Subcutaneous adipose tissue (tissue), 4 donors: ENCODE results near the gene BACH1. TPM values are rescaled to one million over a fixed set of nuclear protein-coding genes. Genes with fewer than 3 reads are reported as not detected.

Source experiments
- total RNA-seq, 4 donors: library from RNA; depleted of rRNA; stranded (reverse); fragments of >200 nt; gene quantifications; one replicate each; pipeline ENCODE4 v1.1.0, GENCODE V29; 2016
- TF ChIP-seq, protein P1 (sequence below): fragments of 450-650 bp; IDR thresholded peaks from one replicate; pipeline ENCODE4 v1.5.1; 2016; ENCODE audit warnings: low read depth, mild to moderate bottlenecking, control low read depth, antibody characterized with exemption, moderate library complexity

Gene BACH1
- total RNA-seq, 4 donors from 2014 or later, result 30.9 to 60.3 (median 45.5) TPM

DNA sequence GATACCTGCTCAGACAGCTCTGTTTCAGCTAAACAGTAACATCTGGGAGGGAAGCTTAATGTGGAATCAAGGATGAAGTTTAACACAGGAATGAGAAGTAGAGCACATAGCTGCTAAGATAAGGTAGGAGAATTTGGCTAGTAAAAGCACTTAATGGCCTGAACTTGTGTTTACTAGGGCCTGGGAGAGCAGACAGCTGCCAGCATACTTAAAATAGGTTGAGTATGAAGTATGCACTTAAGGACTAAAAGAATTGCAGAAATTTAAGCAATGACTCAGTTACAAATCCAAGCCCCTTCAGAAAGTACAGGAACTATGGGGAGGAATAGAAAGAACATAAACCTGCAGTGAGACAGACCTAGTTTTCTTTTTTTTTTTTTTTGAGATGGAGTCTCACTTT is 53.0 kb downstream of the BACH1 start:
- TF ChIP-seq, protein P1, sequence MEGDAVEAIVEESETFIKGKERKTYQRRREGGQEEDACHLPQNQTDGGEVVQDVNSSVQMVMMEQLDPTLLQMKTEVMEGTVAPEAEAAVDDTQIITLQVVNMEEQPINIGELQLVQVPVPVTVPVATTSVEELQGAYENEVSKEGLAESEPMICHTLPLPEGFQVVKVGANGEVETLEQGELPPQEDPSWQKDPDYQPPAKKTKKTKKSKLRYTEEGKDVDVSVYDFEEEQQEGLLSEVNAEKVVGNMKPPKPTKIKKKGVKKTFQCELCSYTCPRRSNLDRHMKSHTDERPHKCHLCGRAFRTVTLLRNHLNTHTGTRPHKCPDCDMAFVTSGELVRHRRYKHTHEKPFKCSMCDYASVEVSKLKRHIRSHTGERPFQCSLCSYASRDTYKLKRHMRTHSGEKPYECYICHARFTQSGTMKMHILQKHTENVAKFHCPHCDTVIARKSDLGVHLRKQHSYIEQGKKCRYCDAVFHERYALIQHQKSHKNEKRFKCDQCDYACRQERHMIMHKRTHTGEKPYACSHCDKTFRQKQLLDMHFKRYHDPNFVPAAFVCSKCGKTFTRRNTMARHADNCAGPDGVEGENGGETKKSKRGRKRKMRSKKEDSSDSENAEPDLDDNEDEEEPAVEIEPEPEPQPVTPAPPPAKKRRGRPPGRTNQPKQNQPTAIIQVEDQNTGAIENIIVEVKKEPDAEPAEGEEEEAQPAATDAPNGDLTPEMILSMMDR, result no peak

DNA sequence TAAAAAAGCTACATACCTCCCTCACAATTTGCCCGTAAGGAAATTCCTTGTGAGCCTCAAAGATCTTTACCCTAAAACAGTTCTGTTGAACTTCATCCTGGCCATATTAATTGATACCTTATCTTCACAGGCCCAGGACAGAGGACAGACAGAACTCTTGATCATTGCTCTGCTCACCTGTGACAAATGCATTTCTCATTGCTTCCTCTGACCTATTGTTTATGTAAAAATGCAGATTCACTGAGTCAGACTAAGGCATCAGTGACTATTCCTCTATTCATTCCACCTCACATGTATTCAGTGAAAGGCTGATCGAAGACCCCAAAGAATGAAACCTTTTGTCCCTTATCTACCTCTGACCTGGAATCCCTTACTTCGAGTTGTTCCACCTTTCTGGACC is 61.0 kb downstream of the BACH1 start:
- TF ChIP-seq, protein P1, result no peak

DNA sequence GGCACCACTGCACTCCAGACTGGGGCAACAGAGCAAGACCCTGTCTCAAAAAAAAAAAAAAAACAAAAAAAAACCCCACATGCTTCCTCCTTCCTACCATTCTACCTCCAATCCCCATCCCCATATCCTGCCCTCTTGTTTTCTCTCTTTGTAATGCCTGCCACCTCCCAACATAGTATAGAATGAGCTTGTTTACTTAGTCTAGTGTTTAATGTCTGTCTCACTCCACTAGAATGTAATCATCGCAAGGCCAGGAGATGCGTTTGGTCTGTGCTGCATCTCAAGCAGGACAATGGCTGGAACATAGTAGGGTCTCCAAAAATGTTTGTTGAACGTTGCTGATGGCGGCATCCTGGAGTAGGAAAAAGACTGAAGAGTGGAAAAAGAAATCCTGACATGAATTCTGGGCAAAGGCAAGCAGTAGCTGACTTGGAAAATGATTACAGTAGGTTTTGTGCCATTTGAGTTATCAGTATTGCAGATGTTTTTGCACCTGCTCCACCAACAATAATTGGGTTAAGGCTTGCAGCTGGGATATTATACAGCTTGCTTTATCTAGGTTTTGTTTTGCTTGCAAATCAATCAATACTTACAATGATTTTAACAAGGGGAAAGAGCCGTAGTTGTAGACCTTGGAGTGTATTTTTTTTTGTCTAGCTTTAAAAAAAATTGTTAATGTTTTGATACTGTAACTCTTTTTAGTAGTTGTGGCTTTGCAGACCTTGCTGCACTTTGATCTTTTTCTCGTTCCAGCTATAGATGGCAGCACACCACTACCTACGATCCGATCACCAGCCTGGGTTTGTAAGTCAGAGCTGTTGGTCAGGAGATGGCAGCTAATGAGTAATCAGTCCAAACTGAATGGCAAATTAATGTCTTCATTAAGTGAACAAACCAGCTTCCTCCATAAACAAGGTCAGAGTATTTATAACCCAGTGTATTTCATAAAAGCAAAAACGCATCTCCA is 62.4 kb downstream of the BACH1 start:
- TF ChIP-seq, protein P1, result no peak

- TF ChIP-seq, protein P1, result no peak
These were observed 64.0 kb downstream of the BACH1 start for GRCh38 chr21:29362758-29363157.

- TF ChIP-seq, protein P1, result no peak
These were observed 67.0 kb downstream of the BACH1 start for GRCh38 chr21:29365661-29366265.

- TF ChIP-seq, protein P1, result no peak
These were observed 67.8 kb downstream of the BACH1 start for GRCh38 chr21:29366532-29366931.

DNA sequence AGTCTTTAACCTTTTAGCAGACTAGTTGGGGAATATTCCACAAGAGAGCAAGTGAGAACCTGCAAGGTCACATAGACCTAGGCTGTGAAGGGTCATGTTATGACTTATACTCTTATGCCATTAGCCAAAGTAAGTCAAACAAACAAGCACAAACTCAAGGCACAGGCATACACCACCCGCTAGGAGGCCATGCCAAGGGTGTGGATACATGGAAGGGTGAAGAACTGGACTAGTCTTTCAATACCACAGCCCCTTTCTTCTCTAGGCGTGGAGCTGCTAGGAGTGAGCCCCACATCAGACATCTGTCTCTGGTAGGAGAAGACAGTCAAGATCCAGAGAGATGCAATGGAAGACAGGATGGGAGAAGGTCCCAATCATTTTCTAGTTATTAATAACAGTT is 68.6 kb downstream of the BACH1 start:
- TF ChIP-seq, protein P1, result no peak
